SK-N-SH treated with all-trans-retinoic acid at 6 μM for 48 hours (cell line): ENCODE measurements around the gene UVRAG.

Experiments
- CSRNP3 ChIP-seq: fragments of 250-450 bp; sonication (Bioruptor Pico); IDR thresholded peaks from 2 replicates; pipeline ENCODE4 v1.5.1; 2021; ENCODE audit warnings: mild to moderate bottlenecking, moderate library complexity
- PATZ1 ChIP-seq: fragments of 250-450 bp; sonication (Bioruptor Pico); IDR thresholded peaks from 2 replicates; pipeline ENCODE4 v1.8.0; 2020; ENCODE audit warnings: mild to moderate bottlenecking, moderate library complexity, borderline replicate concordance
- POU6F1 ChIP-seq: fragments of 250-450 bp; sonication (Bioruptor Pico); IDR thresholded peaks from 2 replicates; pipeline ENCODE4 v1.8.0; 2021; ENCODE audit warnings: low read depth, mild to moderate bottlenecking, moderate library complexity, borderline replicate concordance
- SNAI2 ChIP-seq: fragments of 250-450 bp; sonication (Bioruptor Pico); IDR thresholded peaks from 2 replicates; pipeline ENCODE4 v1.5.0; 2020; ENCODE audit warnings: mild to moderate bottlenecking, moderate library complexity
- TCF4 ChIP-seq: fragments of 250-450 bp; sonication (Bioruptor Pico); IDR thresholded peaks from 2 replicates; pipeline ENCODE4 v1.8.0; 2021; ENCODE audit warnings: mild to moderate bottlenecking, moderate library complexity, borderline replicate concordance
- TSHZ2 ChIP-seq: fragments of 250-450 bp; sonication (Bioruptor Pico); IDR thresholded peaks from 2 replicates; pipeline ENCODE4 v1.5.0; 2020; ENCODE audit warnings: mild to moderate bottlenecking, moderate library complexity
- ZFP3 ChIP-seq: fragments of 250-450 bp; sonication (Bioruptor Pico); IDR thresholded peaks from 2 replicates; pipeline ENCODE4 v1.5.0; 2020; ENCODE audit warnings: mild to moderate bottlenecking, moderate library complexity

GRCh38 chr11:76005756-76006155, 190.7 kb downstream of the UVRAG start:
- no peak for TF ChIP-seq POU6F1 (CRISPR knock-in tag)
- TF ChIP-seq CSRNP3 (CRISPR knock-in tag) = no peak
- no peak for TF ChIP-seq TSHZ2
- TF ChIP-seq TCF4 (CRISPR knock-in tag) = no peak
- no peak for TF ChIP-seq SNAI2 (CRISPR knock-in tag)
- TF ChIP-seq ZFP3 (CRISPR knock-in tag) = no peak
- TF ChIP-seq PATZ1 (CRISPR knock-in tag) = no peak
